Osteocyte (in vitro differentiated cells): ENCODE measurements around the gene WFIKKN2. TPM values are rescaled to one million over a fixed set of nuclear protein-coding genes. Genes with fewer than 3 reads are reported as not detected.

ENCODE experiments used
- DNase-seq: peaks from one replicate; pipeline ENCODE4 v3.0.0; 2021; ENCODE audit warnings: mixed read lengths; ENCODE audit not compliant: unreplicated experiment; ENCODE audit errors: extremely low spot score
- H3K27ac Mint-ChIP-seq: one replicate; pipeline ENCODE4 v1.8.0; 2021; ENCODE audit warnings: mild to moderate bottlenecking, mixed read lengths; ENCODE audit not compliant: unreplicated experiment
- H3K27me3 Mint-ChIP-seq: one replicate; pipeline ENCODE4 v1.8.0; 2021; ENCODE audit warnings: mixed read lengths; ENCODE audit not compliant: unreplicated experiment
- H3K36me3 Mint-ChIP-seq: one replicate; pipeline ENCODE4 v1.8.0; 2021; ENCODE audit warnings: mixed read lengths; ENCODE audit not compliant: unreplicated experiment
- H3K4me1 Mint-ChIP-seq: one replicate; pipeline ENCODE4 v1.8.0; 2021; ENCODE audit warnings: mixed read lengths; ENCODE audit not compliant: unreplicated experiment
- H3K4me3 Mint-ChIP-seq: one replicate; pipeline ENCODE4 v1.8.0; 2021; ENCODE audit warnings: mild to moderate bottlenecking, moderate library complexity, mixed read lengths; ENCODE audit not compliant: unreplicated experiment
- H3K9me3 Mint-ChIP-seq: one replicate; pipeline ENCODE4 v1.8.0; 2021; ENCODE audit warnings: mixed read lengths; ENCODE audit not compliant: unreplicated experiment
- CTCF ChIP-seq: fragments of 200-600 bp; sonication (generic); IDR thresholded peaks from 2 replicates; pipeline ENCODE4 v1.5.0; 2021; ENCODE audit warnings: antibody characterized with exemption, mild to moderate bottlenecking, moderate library complexity
- total RNA-seq: library from RNA; stranded (reverse); gene quantifications from 2 replicates; pipeline ENCODE4 v1.2.1, GENCODE V29; 2021

Gene WFIKKN2
- total RNA-seq, 1 donor from 2014 or later = not detected

DNA sequence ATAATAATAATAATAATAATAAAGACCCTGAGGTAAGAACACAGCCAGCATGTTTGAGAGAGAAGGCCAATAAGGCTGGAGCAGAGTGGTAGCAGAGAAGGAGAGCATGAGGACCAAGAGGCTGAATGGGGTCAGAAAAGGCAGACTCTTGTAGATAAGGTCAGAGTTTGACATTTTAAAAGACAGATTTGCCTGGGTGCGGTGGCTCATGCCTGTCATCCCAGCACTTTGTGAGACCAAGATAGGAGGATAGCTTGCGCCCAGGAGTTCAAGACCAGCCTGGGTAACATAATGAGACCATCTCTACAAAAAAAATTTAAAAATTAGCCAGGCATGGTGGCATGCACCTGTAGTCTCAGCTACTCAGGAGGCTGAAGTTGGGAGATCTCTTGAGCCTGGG lies 11.0 kb upstream of the WFIKKN2 start:
- no peak overlapping the region for H3K4me3 Mint-ChIP-seq
- no peaks in the 10 kb centered on the region for H3K36me3 Mint-ChIP-seq
- H3K9me3 Mint-ChIP-seq = no peaks in the 10 kb centered on the region
- H3K4me1 Mint-ChIP-seq = peaks cover 2% of the 10 kb centered on the region
- H3K27ac Mint-ChIP-seq = no peak overlapping the region
- no peak for TF ChIP-seq CTCF
- no peak for DNase-seq
- peaks cover 44% of the 10 kb centered on the region for H3K27me3 Mint-ChIP-seq

GRCh38 chr17:50825188-50825587 lies 10.2 kb upstream of the WFIKKN2 start:
- H3K4me3 Mint-ChIP-seq = no peak overlapping the region
- peaks cover 43% of the 10 kb centered on the region for H3K27me3 Mint-ChIP-seq
- no peaks in the 10 kb centered on the region for H3K9me3 Mint-ChIP-seq
- TF ChIP-seq CTCF = no peak
- H3K36me3 Mint-ChIP-seq = no peaks in the 10 kb centered on the region
- no peak for DNase-seq
- peaks cover 6% of the 10 kb centered on the region for H3K4me1 Mint-ChIP-seq
- H3K27ac Mint-ChIP-seq = no peak overlapping the region

GRCh38 chr17:50828508-50829170 lies 6.7 kb upstream of the WFIKKN2 start:
- Mint-ChIP-seq H3K36me3 (no peaks in the 10 kb centered on the region), H3K4me1 (peaks cover 22% of the 10 kb centered on the region), H3K4me3 (no peak overlapping the region), H3K27ac (no peak overlapping the region), H3K27me3 (peaks cover 24% of the 10 kb centered on the region), H3K9me3 (no peaks in the 10 kb centered on the region)
- no peak for TF ChIP-seq CTCF
- no peak for DNase-seq

- Mint-ChIP-seq H3K36me3 (no peaks in the 10 kb centered on the region), H3K27ac (no peak overlapping the region), H3K9me3 (no peaks in the 10 kb centered on the region), H3K4me3 (no peak overlapping the region), H3K4me1 (peaks cover 23% of the 10 kb centered on the region), H3K27me3 (peaks cover 21% of the 10 kb centered on the region)
- TF ChIP-seq CTCF = no peak
- no peak for DNase-seq
These were observed 6.1 kb upstream of the WFIKKN2 start for GRCh38 chr17:50829332-50829731.

- peaks cover 33% of the 10 kb centered on the region for H3K4me1 Mint-ChIP-seq
These were observed 5.0 kb upstream of the WFIKKN2 start for GRCh38 chr17:50830352-50830751.

More at GRCh38 chr17:50830352-50830751, 5.0 kb upstream of the WFIKKN2 start:
- Mint-ChIP-seq H3K9me3 (no peaks in the 10 kb centered on the region), H3K27me3 (peaks cover 21% of the 10 kb centered on the region), H3K4me3 (no peak overlapping the region), H3K27ac (no peak overlapping the region), H3K36me3 (no peaks in the 10 kb centered on the region)
- no peak for TF ChIP-seq CTCF
- DNase-seq = no peak
